Kidney (tissue), 14 donors: ENCODE results near the gene PCDHA7. TPM values are rescaled to one million over a fixed set of nuclear protein-coding genes. Genes with fewer than 3 reads are reported as not detected.
"Not testable (repeated sequence)": the region's sequence is repeated elsewhere in the genome, so short reads cannot be mapped to it uniquely, and the experiment has no call there.

Experiments used
- DNase-seq, 5 donors: peaks; one replicate each; pipeline ENCODE4 v3.0.0-alpha.2; 2013 to 2020
- FAIRE-seq: peaks from 2 replicates; lab custom pipeline; 2012; peaks lifted over from hg19 to GRCh38; lab: Jason Lieb, UNC
- H3K27ac ChIP-seq, 2 donors: one replicate each; pipeline ENCODE4 v1.7.0; 2013; ENCODE audit warnings: low read depth in 2 of 2, low read length in 2 of 2, inconsistent platforms in 1 of 2
- H3K27me3 ChIP-seq: one replicate; pipeline ENCODE4 v1.7.1; 2013; ENCODE audit warnings: low read length, inconsistent platforms; ENCODE audit not compliant: control insufficient read depth, insufficient read depth
- H3K36me3 ChIP-seq, 3 donors: one replicate each; pipeline versions ENCODE4 v1.7.0 to v1.7.1; 2013; ENCODE audit warnings: low read length in 3 of 3, control low read depth in 1 of 3, inconsistent platforms in 1 of 3; ENCODE audit not compliant: insufficient read depth in 3 of 3, control insufficient read depth in 2 of 3
- H3K4me1 ChIP-seq, 3 donors: one replicate each; pipeline versions ENCODE4 v1.7.0 to v1.7.1; 2013; ENCODE audit warnings: low read length in 3 of 3, inconsistent platforms in 1 of 3, low read depth in 1 of 3; ENCODE audit not compliant: control insufficient read depth in 2 of 3, insufficient read depth in 2 of 3
- H3K4me3 ChIP-seq, 3 donors: one replicate each; pipeline versions ENCODE4 v1.7.0 to v1.8.1; 2013; ENCODE audit warnings: low read length in 3 of 3, control low read depth in 1 of 3, inconsistent platforms in 1 of 3
- H3K9ac ChIP-seq, 3 donors: one replicate each; pipeline versions ENCODE4 v1.7.0 to v1.7.1; 2013; ENCODE audit warnings: low read length in 3 of 3, control low read depth in 1 of 3, inconsistent platforms in 1 of 3
- H3K9me3 ChIP-seq, 3 donors: one replicate each; pipeline versions ENCODE4 v1.7.0 to v1.7.1; 2013; ENCODE audit warnings: low read length in 3 of 3, control low read depth in 1 of 3, inconsistent platforms in 1 of 3; ENCODE audit not compliant: control insufficient read depth in 2 of 3, insufficient read depth in 1 of 3
- intact Hi-C: fragments of 100-400 bp; cut with DNase I; formaldehyde crosslinking; loops from one replicate; pipeline ENCODE4 v1.11.1; 2022
- polyA plus RNA-seq: library from polyadenylated mRNA; stranded (reverse); fragments of 350-450 nt; fragmentation: Illumina TruSeq; extraction: RNeasy Lipid Tissue Mini Kit (QIAGEN cat#74804); gene quantifications from one replicate; pipeline ENCODE4 v1.2.3, GENCODE V29; 2014; ENCODE audit warnings: low read depth, low replicate concordance; ENCODE audit not compliant: insufficient read depth
- total RNA-seq: library from RNA; stranded (reverse); fragmentation: NEBNext Ultra II Directional; extraction: Animal tissue kit (Norgen Biotek cat#: 25700); gene quantifications from one replicate; pipeline ENCODE4 v1.2.1, GENCODE V29; 2021
- TF ChIP-seq, protein P1 (sequence below): IDR thresholded peaks from 3 replicates; pipeline ENCODE4 v1.5.1; 2012; ENCODE audit warnings: mild to moderate bottlenecking, moderate library complexity, borderline replicate concordance; ENCODE audit not compliant: insufficient read depth; ENCODE audit errors: extremely low read depth
- donor health status: control.
- donor health status: control.
- donor health status: control.
- donor health status: control.
- donor health status: control.
- donor health status: DM: yes; HTN: yes; CAD: no.
- donor health status: Normal renal cell carcinoma (clear cell type).

PCDHA7 gene
- total and polyA plus RNA-seq, 2 donors from 2014 or later = 0.62 to 1.1 TPM

DNA sequence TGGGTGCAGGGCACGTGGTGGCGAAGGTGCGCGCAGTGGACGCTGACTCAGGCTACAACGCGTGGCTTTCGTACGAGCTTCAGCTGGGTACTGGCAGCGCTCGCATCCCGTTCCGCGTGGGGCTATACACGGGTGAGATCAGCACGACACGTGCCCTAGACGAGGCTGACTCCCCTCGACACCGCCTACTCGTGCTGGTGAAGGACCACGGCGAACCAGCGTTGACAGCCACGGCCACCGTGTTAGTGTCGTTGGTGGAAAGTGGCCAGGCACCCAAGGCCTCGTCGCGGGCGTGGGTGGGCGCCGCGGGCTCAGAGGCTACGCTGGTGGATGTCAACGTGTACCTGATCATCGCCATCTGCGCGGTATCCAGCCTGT, 37.4 kb upstream of the PCDHA7 start:
- FAIRE-seq (no peak), DNase-seq (peak in 1 of 5 donors; percentile 54)
- peaks cover 0 to 22% (median 10%) of the 10 kb centered on the region in 3 donors for H3K9me3 ChIP-seq
- no peaks in the 10 kb centered on the region for H3K4me1 ChIP-seq
- no peak overlapping the region for H3K9ac ChIP-seq
- H3K27ac ChIP-seq = no peak overlapping the region
- intact Hi-C loops = no loop called here
- no peaks in the 10 kb centered on the region for H3K27me3 ChIP-seq
- TF ChIP-seq, protein P1, sequence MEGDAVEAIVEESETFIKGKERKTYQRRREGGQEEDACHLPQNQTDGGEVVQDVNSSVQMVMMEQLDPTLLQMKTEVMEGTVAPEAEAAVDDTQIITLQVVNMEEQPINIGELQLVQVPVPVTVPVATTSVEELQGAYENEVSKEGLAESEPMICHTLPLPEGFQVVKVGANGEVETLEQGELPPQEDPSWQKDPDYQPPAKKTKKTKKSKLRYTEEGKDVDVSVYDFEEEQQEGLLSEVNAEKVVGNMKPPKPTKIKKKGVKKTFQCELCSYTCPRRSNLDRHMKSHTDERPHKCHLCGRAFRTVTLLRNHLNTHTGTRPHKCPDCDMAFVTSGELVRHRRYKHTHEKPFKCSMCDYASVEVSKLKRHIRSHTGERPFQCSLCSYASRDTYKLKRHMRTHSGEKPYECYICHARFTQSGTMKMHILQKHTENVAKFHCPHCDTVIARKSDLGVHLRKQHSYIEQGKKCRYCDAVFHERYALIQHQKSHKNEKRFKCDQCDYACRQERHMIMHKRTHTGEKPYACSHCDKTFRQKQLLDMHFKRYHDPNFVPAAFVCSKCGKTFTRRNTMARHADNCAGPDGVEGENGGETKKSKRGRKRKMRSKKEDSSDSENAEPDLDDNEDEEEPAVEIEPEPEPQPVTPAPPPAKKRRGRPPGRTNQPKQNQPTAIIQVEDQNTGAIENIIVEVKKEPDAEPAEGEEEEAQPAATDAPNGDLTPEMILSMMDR = no peak
- H3K36me3 ChIP-seq = no peaks in the 10 kb centered on the region
- H3K4me3 ChIP-seq = no peak overlapping the region

DNA sequence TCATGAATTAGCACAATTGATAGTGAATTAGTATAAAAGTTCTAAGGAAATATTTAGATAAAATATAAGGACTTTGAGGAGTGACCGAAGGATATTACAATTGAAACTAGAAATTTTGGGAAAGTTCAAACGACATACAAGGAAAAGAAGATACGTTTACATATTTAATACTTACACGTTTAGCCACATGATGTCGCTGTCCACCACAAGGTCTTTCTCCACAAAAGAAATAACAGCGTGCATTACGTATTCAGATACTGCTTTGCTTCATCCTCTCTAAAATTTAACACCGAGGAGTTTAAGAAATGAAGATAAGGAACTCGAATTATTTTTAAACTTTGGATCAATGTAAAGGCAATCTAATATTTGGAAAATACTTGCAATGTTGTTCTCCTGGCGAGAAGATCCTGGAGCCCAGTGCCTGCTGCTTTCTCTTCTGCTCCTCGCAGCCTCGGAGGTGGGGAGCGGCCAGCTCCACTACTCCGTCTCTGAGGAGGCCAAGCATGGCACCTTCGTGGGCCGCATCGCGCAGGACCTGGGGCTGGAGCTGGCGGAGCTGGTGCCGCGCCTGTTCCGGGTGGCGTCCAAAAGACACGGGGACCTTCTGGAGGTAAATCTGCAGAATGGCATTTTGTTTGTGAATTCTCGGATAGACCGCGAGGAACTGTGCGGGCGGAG, 33.1 kb upstream of the PCDHA7 start, which contains the start of gene PCDHA3:
PCDHA3 (plus strand) TSS at position 242 of the 678 bp plus-strand sequence.
- Histone ChIP-seq H3K9me3 (peaks cover 3 to 22% (median 4%) of the 10 kb centered on the region in 3 donors), H3K36me3 (no peaks in the 10 kb centered on the region), H3K27me3 (peaks cover 2% of the 10 kb centered on the region), H3K4me3 (peak within 1 kb of the TSS in 2 of 3 donors; percentile 32 to 56), H3K4me1 (peaks cover 0 to 2% (median 0%) of the 10 kb centered on the region in 3 donors), H3K27ac (no peak within 1 kb of the TSS), H3K9ac (peak within 1 kb of the TSS in 1 of 3 donors; percentile 7)
- DNase-seq = peak in 2 of 5 donors; percentile 4 to 14
- intact Hi-C loops = no loop called here
- FAIRE-seq = no peak
- TF ChIP-seq, protein P1 = peak; percentile 32

DNA sequence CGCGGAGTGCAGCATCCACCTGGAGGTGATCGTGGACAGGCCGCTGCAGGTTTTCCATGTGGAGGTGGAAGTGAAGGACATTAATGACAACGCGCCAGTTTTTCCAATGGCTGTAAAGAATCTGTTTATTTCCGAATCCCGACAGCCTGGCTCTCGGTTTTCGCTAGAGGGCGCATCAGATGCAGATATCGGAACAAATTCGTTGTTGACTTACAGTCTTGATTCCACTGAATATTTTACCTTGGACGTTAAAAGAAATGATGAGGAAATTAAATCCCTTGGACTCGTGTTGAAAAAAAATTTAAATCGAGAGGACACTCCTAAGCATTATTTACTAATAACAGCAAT, 32.6 kb upstream of the PCDHA7 start:
- Histone ChIP-seq H3K9me3 (peaks cover 3 to 21% (median 4%) of the 10 kb centered on the region in 3 donors), H3K4me1 (peaks cover 0 to 2% (median 0%) of the 10 kb centered on the region in 3 donors), H3K4me3 (peak overlapping the region in 2 of 3 donors; percentile 4 to 56), H3K36me3 (no peaks in the 10 kb centered on the region), H3K27me3 (peaks cover 2% of the 10 kb centered on the region), H3K9ac (no peak overlapping the region), H3K27ac (no peak overlapping the region)
- no peak for FAIRE-seq
- intact Hi-C loops = no loop called here
- DNase-seq = peak in 1 of 5 donors; percentile 4
- TF ChIP-seq, protein P1 = peak; percentile 20

DNA sequence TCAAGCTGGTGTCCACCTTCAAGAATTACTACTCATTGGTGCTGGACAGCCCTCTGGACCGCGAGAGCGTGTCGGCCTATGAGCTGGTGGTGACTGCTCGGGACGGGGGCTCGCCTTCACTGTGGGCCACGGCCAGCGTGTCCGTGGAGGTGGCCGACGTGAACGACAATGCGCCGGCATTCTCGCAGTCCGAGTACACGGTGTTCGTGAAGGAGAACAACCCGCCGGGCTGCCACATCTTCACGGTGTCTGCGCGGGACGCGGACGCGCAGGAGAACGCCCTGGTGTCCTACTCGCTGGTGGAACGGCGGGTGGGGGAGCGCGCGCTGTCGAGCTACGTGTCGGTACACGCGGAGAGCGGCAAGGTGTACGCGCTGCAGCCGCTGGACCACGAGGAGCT, 31.7 kb upstream of the PCDHA7 start:
- H3K4me1 ChIP-seq, H3K9ac ChIP-seq, H3K27ac ChIP-seq, H3K27me3 ChIP-seq, H3K36me3 ChIP-seq, H3K4me3 ChIP-seq, intact Hi-C loops, DNase-seq, FAIRE-seq: not testable (repeated sequence)
- peaks cover 3 to 17% (median 4%) of the 10 kb centered on the region in 3 donors for H3K9me3 ChIP-seq
